Measurements from ENCODE around the gene SIGLEC15.

Gene SIGLEC15

GRCh38 chr18:45891806-45892205 is 66.3 kb downstream of the SIGLEC15 start (continued):
- TF ChIP-seq TSHZ2 (CRISPR knock-in tag; IDR thresholded peaks at IDR 0.05), result no peak
